Right atrium auricular region (tissue), 2 donors: ENCODE data around the gene MAGI2. TPM values are rescaled to one million over a fixed set of nuclear protein-coding genes. Genes with fewer than 3 reads are reported as not detected.

Experiments
- DNase-seq: peaks from one replicate; pipeline ENCODE4 v3.0.0-alpha.2; 2019; ENCODE audit warnings: low spot score
- H3K27ac ChIP-seq, 2 donors: fragments of 200-600 bp; sonication (generic); 1 replicate in 1 of 2; 2 replicates in 1 of 2; pipeline ENCODE4 v1.5.1; 2016 to 2019
- H3K27me3 ChIP-seq, 2 donors: fragments of 200-600 bp; sonication (generic); one replicate each; pipeline versions ENCODE4 v1.5.1 to v1.6.0; 2017 to 2019
- H3K36me3 ChIP-seq: fragments of 200-600 bp; sonication (generic); one replicate; pipeline ENCODE4 v1.5.1; 2016
- H3K4me1 ChIP-seq, 2 donors: fragments of 200-600 bp; sonication (generic); one replicate each; pipeline versions ENCODE4 v1.5.1 to v1.6.0; 2017 to 2019
- H3K4me3 ChIP-seq, 2 donors: fragments of 200-600 bp; sonication (generic); 1 replicate in 1 of 2; 2 replicates in 1 of 2; pipeline ENCODE4 v1.5.1; 2017 to 2019; ENCODE audit warnings: mild to moderate bottlenecking in 1 of 2, moderate library complexity in 1 of 2
- H3K9me3 ChIP-seq, 2 donors: fragments of 200-600 bp; sonication (generic); one replicate each; pipeline ENCODE4 v1.5.1; 2019
- CTCF ChIP-seq, 2 donors: fragments of 200-600 bp; sonication (generic); IDR thresholded peaks; one replicate each; pipeline ENCODE4 v1.5.1; 2019; ENCODE audit warnings: antibody characterized with exemption in 2 of 2
- total RNA-seq, 2 donors: library from RNA; depleted of rRNA; stranded (reverse); fragments of >200 nt; gene quantifications; one replicate each; pipeline ENCODE4 v1.1.0, GENCODE V29; 2016

MAGI2 gene
- total RNA-seq, 2 donors from 2014 or later: 5.9 to 6.0 TPM

GRCh38 chr7:78101076-78101475, 1352.4 kb downstream of the MAGI2 start:
- no peak for TF ChIP-seq CTCF (IDR thresholded peaks at IDR 0.05)
- H3K4me1 ChIP-seq: no peaks in the 10 kb centered on the region
- H3K36me3 ChIP-seq: no peaks in the 10 kb centered on the region
- H3K27me3 ChIP-seq: no peaks in the 10 kb centered on the region
- H3K4me3 ChIP-seq: no peak overlapping the region
- no peak overlapping the region for H3K27ac ChIP-seq
- no peaks in the 10 kb centered on the region for H3K9me3 ChIP-seq
- no peak for DNase-seq

- no peak for DNase-seq
- Histone ChIP-seq H3K9me3 (no peaks in the 10 kb centered on the region), H3K27ac (no peak overlapping the region), H3K4me3 (no peak overlapping the region), H3K36me3 (no peaks in the 10 kb centered on the region), H3K27me3 (no peaks in the 10 kb centered on the region), H3K4me1 (no peaks in the 10 kb centered on the region)
- no peak for TF ChIP-seq CTCF (IDR thresholded peaks at IDR 0.05)
These were observed 1353.6 kb downstream of the MAGI2 start for GRCh38 chr7:78099715-78100394.

- Histone ChIP-seq H3K27me3 (no peaks in the 10 kb centered on the region), H3K4me3 (no peak overlapping the region), H3K36me3 (no peaks in the 10 kb centered on the region), H3K4me1 (no peaks in the 10 kb centered on the region), H3K9me3 (no peaks in the 10 kb centered on the region), H3K27ac (no peak overlapping the region)
- DNase-seq: no peak
- TF ChIP-seq CTCF (IDR thresholded peaks at IDR 0.05): no peak
These were observed 1357.9 kb downstream of the MAGI2 start for GRCh38 chr7:78095549-78095948.

- Histone ChIP-seq H3K9me3 (no peaks in the 10 kb centered on the region), H3K27ac (no peak overlapping the region), H3K36me3 (no peaks in the 10 kb centered on the region), H3K27me3 (no peaks in the 10 kb centered on the region), H3K4me1 (no peaks in the 10 kb centered on the region), H3K4me3 (no peak overlapping the region)
- TF ChIP-seq CTCF (IDR thresholded peaks at IDR 0.05): no peak
- DNase-seq: no peak
These were observed 1361.1 kb downstream of the MAGI2 start for GRCh38 chr7:78092331-78092730.

GRCh38 chr7:78090616-78091015, 1362.9 kb downstream of the MAGI2 start:
- H3K4me3 ChIP-seq: no peak overlapping the region
- DNase-seq: no peak
- H3K4me1 ChIP-seq: no peaks in the 10 kb centered on the region
- H3K27ac ChIP-seq: no peak overlapping the region
- no peaks in the 10 kb centered on the region for H3K36me3 ChIP-seq
- H3K27me3 ChIP-seq: no peaks in the 10 kb centered on the region
- no peaks in the 10 kb centered on the region for H3K9me3 ChIP-seq
- no peak for TF ChIP-seq CTCF (IDR thresholded peaks at IDR 0.05)
